ENCODE measurements around the gene ZCWPW1.
"Not testable (repeated sequence)": the region's sequence is repeated elsewhere in the genome, so short reads cannot be mapped to it uniquely, and the experiment has no call there.

ZCWPW1 gene

DNA sequence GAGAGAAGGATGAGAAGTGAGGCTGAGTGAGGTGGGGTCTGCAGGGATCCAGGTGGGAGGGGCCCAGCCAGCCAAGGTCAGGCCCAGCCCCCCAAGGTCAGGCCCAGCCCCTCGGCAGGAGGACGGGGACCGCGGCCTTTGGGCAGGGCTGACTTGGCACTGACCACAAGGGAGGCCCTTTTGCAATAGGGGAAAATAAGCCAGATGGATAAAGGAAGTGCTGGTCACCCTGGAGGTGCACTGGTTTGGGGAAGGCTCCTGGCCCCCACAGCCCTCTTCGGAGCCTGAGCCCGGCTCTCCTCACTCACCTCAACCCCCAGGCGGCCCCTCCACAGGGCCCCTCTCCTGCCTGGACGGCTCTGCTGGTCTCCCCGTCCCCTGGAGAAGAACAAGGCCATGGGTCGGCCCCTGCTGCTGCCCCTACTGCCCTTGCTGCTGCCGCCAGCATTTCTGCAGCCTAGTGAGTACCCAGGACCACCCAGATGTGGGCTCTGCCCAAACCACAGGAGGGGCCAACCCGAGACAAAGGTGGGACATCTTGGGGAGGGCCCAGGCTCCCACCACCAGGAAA is 55.2 kb downstream of the ZCWPW1 start, which contains the start of gene PILRA:
Gene PILRA, plus strand, starts transcription at position 227 of the 571 bp plus-strand sequence. Its CDS starts 170 bp downstream, at position 397.
- DNase-seq (ENCODE audit: low spot score): no peak

- DNase-seq (ENCODE audit: low spot score): no peak
These were observed 55.8 kb downstream of the ZCWPW1 start for GRCh38 chr7:100372694-100373093.

DNA sequence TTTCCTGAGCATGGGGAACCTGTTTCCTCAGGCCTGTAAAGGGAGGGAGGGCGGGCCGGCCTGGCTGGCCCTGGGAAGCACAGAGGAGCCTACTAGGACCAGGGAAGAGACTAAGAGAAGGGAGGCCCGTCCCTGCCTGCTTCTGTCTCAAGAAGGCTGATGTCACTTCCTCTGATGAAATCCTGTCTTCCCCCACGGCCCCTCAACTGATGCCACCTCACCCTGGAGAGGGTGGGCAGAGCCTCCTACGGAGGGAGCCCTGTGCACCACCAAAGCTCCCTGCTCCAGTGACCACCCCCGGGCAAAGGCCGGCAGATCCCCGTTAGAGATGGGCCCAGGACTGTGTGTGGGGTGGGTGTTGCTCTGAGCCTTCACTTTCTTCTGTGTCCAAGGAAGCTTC is 56.2 kb downstream of the ZCWPW1 start:
- DNase-seq (ENCODE audit: low spot score): peak; percentile 34

DNA sequence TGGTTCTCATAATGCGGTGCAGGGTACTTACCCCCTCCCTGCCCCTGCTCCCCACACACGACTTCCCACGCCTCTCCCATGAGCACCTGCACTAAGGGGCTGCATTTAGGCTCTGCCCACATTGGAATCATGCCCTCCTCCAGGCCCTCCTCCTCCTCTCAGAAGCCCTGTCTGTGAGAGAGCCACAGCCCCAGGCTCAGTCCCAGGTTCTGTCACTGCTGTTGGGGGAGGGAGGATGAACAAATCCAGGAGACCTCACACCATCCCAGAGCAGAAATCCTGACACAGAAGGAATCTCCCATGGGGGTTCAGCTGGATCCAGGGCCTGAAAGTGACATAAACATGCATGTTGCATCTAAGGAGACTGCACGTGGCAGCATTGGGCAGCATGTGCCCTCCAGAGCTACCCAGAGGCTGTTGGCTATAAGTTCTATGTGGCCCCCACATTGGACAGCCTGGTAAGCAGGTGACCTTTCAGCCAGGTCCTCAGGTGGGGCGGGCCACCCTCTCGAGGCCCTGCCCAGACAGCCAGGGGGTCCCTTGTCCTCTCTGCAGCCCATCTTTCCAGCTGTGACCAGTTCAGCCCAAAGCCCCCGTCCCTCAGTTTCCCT is 56.8 kb downstream of the ZCWPW1 start:
- DNase-seq (ENCODE audit: low spot score): no peak

GRCh38 chr7:100370746-100371145 is 57.8 kb downstream of the ZCWPW1 start:
- no peak for DNase-seq (ENCODE audit: low spot score)

DNA sequence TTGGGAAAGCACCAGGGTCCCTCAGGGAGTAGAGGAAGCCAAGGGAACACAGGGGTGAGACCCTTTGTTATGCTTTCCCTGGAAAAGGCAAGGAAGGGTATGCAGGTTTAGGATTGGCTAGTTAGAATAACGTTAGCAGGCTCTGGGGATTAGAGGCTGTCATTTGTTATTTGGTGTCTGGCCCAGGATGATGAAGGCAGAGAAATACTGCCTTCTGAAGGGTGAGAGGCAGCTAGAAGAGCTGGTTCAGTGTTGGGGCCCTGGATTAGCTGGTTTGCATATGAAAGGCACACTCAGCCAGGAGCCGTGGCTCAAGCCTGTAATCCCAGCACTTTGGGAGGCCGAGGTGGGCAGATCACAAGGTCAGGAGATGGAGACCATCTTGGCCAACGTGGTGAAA is 58.2 kb downstream of the ZCWPW1 start:
- DNase-seq (ENCODE audit: low spot score): no peak

GRCh38 chr7:100369105-100369504 is 59.4 kb downstream of the ZCWPW1 start:
- no peak for DNase-seq (ENCODE audit: low spot score)

GRCh38 chr7:100367676-100368613 is 60.6 kb downstream of the ZCWPW1 start:
- DNase-seq (ENCODE audit: low spot score): no peak

- DNase-seq (ENCODE audit: low spot score): no peak
These were observed 61.3 kb downstream of the ZCWPW1 start for GRCh38 chr7:100367251-100367620.

- DNase-seq (ENCODE audit: low spot score): no peak
These were observed 61.9 kb downstream of the ZCWPW1 start for GRCh38 chr7:100366411-100367250.

DNA sequence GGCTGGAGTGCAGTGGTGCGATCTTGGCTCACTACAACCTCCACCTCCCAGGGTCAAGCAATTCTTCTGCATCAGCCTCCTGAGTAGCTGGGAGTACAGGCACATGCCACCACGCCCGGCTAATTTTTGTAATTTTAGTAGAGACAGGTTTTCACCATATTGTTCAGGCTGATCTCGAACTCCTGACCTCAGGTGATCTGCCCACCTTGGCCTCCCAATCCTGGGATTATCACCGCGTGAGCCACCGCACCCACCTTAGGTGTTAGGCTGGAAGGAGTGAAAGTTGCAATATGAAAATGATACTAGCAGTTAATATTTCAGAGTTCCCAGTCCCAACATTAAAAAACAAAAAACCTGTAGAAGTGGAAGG is 62.5 kb downstream of the ZCWPW1 start:
- not testable (repeated sequence) for DNase-seq (ENCODE audit: low spot score)

- no peak for DNase-seq (ENCODE audit: low spot score)
These were observed 64.0 kb downstream of the ZCWPW1 start for GRCh38 chr7:100364480-100364879.

GRCh38 chr7:100363797-100364196 is 64.7 kb downstream of the ZCWPW1 start:
- not testable (repeated sequence) for DNase-seq (ENCODE audit: low spot score)

- DNase-seq (ENCODE audit: low spot score): no peak
These were observed 65.4 kb downstream of the ZCWPW1 start for GRCh38 chr7:100363098-100363497.

DNA sequence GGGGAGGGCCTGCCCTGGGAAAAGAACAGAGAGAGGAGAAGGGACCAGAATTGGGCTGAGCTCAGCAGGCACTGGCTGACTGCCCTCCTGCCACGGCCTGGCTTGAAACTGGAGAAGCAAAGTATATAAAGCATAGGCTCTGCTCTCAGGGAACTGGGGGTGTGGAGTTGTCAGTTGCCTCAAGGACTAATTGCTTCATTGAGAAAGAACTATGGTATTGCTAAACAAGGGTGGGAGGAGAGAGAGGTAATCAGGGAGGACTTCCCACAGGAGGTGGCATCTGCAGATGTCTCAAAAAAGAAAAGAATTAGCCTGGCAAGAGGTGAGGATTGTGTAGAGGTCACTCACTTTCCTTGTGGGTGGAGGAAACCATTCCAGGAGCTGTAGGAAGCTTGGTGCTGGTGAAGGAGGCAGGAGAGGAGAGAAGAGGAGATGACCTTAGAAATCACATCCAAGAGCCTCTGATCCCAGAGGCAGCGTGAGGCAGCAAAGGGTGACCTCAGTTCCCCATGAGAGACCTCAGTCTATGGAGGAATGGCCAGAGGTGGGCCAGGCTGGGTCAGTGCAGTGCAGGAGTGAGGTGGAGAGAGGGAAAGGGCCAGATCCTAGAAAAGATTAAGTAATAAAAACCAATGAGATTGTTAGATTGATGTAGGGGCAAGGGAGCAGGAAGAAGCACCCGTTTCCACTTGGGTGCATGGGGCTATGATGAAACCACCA is 68.2 kb downstream of the ZCWPW1 start:
- DNase-seq (ENCODE audit: low spot score): no peak

DNA sequence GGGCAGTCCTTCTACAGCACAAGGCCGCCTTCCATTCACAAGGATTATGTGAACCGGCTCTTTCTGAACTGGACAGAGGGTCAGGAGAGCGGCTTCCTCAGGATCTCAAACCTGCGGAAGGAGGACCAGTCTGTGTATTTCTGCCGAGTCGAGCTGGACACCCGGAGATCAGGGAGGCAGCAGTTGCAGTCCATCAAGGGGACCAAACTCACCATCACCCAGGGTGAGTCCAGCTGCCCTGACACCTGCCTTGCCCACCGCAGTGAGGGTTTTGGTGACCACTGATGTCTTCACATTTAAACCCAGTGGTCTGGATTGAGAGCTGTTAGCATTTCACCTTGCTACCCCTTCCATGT is 69.7 kb downstream of the ZCWPW1 start:
- no peak for DNase-seq (ENCODE audit: low spot score)

DNA sequence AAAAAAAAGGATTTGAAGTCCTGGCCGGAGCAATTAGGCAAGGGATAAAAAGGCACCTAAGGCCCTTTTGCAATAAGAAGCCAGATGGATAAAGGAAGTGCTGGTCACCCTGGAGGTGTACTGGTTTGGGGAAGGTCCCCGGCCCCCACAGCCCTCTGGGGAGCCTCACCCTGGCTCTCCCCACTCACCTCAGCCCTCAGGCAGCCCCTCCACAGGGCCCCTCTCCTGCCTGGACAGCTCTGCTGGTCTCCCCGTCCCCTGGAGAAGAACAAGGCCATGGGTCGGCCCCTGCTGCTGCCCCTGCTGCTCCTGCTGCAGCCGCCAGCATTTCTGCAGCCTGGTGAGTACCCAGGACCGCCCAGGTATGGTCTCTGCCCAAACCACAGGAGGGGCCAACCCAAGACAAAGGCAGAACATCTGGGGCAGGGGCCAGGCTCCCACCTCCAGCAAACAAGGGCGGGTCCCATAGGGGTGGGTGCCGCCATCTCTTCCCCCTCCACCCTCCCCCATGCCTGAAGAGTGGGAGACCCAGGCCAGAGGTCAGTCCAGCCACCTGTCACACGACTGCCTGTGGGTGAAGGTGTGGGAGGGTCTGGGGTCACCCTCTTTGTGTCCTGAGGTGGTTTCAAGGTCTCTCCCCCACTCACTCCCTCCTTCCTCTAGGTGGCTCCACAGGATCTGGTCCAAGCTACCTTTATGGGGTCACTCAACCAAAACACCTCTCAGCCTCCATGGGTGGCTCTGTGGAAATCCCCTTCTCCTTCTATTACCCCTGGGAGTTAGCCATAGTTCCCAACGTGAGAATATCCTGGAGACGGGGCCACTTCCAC is 70.3 kb downstream of the ZCWPW1 start, which contains the start of gene PILRB:
Gene PILRB, plus strand, starts transcription at position 91 of the 830 bp plus-strand sequence. Its CDS starts 186 bp downstream, at position 277.
- DNase-seq (ENCODE audit: low spot score): no peak

GRCh38 chr7:100357131-100357561 is 71.4 kb downstream of the ZCWPW1 start:
- DNase-seq (ENCODE audit: low spot score): no peak

DNA sequence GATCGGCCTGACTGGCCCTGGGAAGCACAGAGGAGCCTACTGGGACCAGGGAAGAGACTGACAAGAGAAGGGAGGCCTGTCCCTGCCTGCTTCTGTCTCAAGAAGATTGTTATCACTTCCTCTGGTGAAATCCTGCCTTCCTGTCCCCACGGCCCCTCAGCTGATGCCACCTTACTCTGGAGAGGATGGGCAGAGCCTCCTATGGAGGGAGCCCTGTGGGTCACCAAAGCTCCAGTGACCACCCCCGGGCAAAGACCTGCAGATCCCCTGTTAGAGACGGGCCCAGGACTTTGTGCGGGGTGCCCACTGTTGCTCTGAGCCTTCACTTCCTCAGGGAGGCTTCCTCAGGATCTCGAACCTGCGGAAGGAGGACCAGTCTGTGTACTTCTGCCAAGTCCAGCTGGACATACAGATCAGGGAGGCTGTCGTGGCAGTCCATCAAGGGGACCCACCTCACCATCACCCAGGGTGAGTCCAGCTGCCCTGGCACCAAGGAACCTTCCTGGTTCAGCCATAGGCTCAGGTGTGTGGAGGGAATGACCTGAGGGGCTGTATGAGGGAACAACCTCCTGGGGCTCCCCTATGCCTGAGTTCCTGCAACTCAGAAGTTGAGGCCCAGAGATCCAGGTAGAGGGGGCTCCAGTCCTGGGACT is 72.0 kb downstream of the ZCWPW1 start:
- DNase-seq (ENCODE audit: low spot score): no peak

All from hepatic stellate cell (primary cell).